HG02763 (cell line): ENCODE measurements around the gene GGT6.

ENCODE experiments used
- ATAC-seq: cut with Tn5 transposase; IDR thresholded peaks from one replicate; pipeline ENCODE4 v1.9.1; 2021; ENCODE audit warnings: mild to moderate bottlenecking, moderate library complexity; ENCODE audit not compliant: unreplicated experiment

Gene GGT6

GRCh38 chr17:4554997-4555799, 5.2 kb downstream of the GGT6 start, which contains the start of gene MYBBP1A:
TSS of gene MYBBP1A (minus strand) at chr17:4555384. CDS start at chr17:4555324, 60 bp downstream.
- ATAC-seq: peak; percentile 87

DNA sequence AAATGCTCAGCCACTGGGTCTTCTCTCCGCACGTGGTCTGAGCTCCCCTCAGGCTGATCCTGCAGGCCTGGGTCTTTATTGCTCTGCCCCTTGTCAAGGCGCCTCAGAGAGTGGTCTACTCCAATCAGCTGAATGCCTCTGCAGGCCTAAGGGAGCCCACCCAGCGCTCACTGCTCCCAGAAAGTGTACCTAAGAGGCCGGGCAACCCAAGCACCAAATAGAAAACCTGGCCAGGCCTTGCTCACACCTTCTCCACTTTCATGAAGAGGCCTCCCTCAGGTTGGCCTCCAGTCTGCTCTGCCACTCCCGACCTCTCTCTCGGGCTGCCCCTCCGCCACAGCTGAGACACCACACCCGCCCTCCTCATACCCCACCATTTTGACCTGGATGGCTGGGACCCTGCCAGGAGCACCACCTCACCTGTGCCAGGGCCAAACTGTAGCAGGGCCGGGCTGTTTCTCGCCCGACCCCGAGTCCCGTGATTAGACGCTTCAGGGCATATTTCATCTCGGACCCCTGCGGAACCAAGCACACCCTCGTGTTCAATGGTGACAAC, 5.9 kb downstream of the GGT6 start:
- ATAC-seq: no peak

DNA sequence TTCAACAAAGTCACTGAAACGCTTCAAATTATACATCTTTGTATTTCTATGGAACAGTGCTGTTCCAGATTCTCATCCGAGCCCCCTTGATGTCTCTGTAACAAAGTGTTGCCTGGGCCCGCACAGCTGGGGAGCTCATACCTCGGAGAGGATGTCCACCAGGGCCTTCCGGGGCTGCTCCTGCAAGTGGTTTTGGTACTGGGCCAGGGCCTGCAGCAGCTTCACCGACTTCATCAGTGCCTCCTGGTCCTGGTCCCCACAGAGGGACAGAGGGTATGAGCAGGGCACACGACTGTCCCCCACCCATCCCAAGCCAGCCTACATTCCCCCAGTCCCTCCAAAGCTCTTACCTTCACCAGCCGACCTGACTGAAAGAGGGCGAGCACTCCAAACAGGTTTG, 6.7 kb downstream of the GGT6 start:
- ATAC-seq: no peak

DNA sequence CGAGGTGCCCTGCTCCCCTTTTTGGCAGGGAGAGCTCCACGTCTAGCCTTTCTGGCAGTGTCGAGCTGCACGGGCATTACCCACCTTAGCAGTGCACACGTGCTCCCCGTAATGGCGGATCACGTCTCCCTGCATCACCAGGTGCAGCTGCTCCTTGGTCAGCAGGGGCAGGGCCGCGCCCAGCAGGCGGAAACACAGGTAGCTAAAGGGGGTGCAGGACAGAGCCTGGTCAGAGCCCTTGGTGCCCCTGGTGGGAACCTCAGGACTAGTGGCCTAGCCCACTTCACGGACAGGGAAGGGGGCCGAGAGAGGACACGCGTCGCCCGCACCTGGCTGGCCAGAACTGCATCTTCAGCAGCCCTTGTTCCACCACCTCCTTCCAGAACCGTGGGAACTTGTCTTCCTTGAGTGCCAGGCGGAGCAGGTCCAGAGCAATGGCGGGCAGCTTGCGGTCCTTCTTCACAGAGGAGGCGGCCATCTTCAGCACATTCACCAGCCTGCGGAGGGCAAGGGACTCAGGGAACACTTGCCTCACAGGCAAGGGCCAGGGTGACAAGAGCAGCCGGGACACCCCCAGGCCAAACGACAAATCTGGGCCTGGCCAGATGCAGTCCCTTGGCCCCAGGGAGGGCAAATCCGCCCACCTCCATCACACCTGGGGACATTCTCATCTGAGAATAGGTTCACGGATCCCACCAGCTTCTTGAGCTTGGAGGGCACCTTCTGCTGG, 8.4 kb downstream of the GGT6 start:
- no peak for ATAC-seq

DNA sequence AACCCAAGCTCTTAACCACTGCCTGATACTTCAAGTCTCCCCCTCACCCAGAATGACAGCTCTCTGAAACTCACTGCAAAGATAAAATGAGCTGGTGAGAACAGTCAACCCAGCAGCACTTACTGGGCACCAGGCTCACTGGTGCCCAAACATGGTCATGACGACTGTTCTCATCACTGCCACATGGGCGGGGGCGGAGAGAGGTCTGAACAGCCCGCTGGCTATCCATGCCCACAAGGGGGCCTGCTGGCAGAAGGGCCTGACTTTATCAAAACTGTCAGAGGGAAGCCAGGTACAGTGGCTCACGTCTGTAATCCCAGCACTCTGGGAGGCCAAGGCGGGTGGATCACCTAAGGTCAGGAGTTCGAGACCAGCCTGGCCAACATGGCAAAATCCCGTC, 9.2 kb downstream of the GGT6 start:
- ATAC-seq: no peak

DNA sequence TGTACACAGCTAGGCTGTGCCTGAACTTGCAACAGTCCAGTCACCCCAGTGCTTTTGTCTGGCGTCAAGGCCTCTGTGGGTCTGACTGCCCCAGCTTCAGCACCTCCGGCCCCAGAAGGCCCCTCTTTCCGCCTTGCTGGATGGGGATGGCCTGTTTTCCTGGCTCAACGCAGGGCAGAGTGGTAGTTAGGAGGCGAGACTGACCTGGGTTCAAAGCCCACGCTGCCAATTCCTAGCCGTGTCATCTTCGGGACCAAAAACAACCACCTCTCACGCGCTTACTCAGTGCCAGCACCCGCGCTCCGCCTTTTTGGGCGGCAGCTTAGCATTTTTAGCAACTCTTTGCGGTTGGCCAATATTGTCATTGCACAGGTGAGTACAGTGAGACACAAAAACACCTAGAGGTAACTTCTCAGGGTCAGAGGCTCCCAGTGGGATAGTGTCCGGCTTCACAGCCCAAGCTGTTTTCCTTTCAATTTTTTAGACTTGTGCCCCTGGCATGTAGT, 9.8 kb downstream of the GGT6 start:
- ATAC-seq: no peak

DNA sequence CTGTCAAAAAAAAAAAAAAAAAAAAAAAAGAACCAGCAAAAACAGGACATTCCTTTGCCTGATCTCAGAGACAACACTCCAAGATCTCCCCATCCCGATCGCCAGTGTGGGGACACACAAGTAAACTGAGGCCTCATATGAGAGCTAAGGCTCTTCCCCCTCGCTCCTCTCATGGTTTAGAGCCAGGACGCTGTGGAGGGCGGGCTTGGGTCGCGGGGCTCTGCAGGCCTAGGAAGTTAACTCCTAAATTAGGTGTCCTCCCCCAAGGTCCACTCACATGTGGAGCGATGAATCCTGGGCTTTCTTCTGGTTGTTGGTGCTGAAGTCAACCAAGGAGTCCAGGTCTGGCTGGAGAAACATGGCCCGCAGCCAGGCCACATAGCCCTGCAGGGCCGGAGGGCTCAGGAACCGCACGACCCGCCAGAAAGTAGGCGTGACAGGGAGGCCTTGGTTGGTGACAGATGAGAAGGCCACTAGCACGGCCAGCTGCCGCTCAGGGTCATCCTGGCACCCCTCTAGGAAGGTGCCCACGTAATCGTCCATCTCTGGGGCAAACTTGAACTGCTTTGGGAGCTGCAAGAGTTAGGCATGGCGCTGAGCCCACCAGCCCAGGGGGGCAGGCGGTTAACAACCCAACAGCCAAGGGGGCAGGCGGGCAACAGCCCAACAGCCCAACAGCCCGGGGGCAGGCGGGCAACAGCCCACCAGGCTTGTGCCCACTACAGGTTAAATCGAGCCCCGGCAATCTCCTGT, 10.4 kb downstream of the GGT6 start:
- no peak for ATAC-seq

DNA sequence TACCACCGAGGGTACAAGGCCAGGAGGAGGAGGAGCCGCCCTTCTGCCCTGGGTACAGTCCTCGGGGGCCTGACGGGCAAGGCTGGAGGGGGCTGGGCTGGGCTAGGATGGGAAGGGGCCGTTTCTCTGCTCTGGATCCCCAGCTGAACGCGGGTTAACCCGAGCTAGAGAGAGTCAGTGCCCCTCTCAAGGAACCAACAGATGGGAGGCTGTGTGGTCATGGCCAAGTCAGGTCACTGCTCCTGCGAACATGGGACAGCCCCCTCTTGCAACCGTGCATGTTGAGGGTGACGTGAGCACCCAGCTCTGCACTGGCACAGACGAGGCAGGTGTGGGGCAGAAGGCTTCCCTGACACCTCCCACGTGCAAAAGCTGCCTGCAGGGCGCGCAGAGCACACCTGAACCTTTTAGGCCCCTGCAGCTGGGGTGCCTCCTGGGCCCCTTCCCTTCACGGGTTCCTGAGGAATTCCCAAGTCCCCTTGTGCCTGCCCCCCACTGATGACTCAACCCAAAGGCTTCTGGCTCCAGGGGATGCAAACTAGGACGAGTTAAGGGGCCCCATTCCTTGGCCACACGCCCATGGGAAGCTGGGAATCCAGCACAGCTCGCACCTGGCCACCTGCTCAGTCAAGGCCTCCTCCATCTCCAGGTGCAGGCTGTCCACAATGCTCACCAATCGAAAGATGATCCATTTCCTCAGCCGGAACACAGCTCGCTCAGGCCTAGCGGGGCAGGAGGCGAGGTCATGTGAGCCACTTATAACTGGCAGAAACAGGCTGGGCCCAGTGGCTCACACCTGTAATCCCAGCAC, 11.5 kb downstream of the GGT6 start:
- ATAC-seq: no peak

DNA sequence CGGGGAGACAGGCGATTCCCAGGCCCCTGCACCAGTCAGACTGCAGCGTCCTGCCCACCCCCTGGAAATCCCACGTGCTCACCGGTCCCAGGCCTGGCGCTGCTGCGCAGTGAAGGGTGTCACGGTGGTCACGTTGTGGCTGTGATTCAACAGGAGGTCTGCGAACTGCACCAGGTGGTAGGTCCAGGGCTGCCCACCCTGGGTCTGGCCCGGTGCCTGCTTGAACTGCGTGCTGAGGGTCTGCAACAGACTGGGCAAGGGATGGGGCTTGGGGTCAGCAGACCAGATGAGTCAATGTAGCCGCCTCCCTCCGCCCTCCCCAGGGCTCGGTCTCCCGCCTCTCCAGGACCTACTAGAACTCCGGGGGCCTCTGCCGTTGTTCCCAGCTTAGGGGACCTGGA, 12.3 kb downstream of the GGT6 start:
- ATAC-seq: no peak

GRCh38 chr17:4547118-4547906, 13.1 kb downstream of the GGT6 start:
- no peak for ATAC-seq

- ATAC-seq: no peak
Observed at GRCh38 chr17:4545217-4545951, 15.0 kb downstream of the GGT6 start.

- ATAC-seq: no peak
Observed at GRCh38 chr17:4544951-4545216, 15.5 kb downstream of the GGT6 start.

DNA sequence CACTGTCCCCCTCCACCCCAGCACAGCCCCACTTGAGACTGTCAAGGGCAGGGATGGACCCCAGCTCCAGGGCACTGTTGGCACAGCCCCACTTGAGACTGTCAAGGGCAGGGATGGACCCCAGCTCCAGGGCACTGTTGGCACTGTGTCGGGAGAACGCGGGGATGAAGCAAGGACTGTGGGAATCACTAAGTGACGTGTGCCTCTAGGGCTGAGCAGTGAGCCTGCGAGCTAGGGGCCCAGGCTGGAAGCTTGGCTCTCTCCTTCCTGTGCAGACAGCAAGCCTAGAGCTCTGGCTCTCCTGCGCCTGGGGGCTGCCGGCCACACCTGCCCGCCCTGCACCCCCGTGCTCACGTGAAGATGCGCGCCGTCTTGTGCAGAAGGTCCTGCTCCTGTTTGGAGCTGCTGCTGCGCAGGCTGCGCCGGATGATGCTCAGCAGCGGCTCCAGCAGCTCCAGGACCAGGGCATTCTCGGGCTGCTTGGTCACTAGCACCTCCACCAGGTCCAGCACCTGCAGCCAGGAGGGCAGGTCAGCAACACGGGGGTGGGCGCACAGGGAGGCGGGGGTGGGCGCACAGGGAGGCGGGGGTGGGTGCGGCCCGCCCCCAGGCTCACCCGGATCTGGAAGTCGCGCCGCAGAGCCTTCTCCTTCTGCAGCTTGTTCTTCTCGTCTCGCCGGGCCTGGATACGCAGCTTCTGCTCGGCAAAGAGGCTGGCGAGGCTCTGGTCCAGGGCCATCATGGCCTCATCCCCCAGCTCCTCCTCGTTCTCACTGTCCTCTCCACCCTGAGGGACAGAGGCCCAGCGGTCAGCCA, 16.0 kb downstream of the GGT6 start:
- ATAC-seq: no peak

- no peak for ATAC-seq
Observed at GRCh38 chr17:4543557-4544026, 16.8 kb downstream of the GGT6 start.

DNA sequence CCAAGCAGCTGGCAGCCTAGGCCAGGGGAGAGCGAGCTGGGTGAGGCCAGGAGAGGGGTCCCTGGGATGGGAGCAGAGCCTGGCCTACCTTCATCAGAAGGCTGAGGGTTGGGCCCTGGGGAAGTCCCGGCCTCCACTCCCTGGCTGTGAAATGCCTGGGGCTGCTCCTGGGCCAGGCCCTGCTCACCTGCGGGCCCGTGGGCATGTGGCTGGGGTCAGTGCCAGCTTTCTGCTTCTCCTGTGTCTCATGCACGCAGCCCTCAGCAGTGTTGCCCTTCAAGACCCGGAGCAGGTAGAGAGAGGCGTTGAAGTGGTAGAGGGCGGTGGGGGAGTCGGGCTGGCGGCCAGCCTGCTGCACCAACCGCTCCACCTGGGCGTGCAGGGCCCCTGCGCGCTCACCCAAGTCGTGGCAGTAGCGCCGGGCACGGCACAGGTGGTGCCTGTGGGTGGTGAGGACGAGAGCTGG, 17.6 kb downstream of the GGT6 start:
- no peak for ATAC-seq

DNA sequence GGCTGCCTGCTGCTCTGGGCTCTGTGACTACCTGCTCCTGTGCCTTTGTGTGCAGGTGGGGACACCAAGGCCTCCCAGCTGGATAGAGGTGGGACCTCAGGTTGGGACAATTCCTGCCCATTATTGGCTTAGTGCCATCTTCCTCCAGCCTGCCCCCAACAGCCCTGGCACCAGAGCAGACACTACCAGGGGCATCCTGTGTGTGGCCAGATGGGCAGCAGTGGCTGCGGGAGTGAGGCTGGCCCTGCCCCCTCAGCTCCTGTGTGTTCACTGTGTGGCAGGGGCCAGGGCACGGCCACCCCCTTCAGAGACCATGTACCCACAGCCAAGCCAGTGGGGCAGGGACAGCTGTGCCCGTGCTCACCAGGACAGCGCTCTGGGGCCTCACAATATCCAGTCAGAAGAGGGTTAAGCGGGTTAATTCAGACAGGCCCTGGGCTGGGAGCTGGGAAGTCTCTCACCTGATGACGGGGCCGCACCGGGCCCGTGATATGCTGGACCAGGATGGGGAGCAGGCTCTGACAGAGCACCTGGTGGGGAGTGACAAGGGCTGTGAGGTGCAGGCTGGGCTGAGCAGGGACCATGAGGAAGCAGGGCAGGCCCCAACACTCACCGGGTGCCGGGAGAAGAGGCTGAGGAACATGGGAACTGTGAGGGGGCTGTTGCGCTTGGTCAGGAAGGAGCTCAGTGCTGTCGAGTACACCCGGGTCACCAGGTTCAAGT, 18.2 kb downstream of the GGT6 start:
- no peak for ATAC-seq

GRCh38 chr17:4541328-4542002, 18.9 kb downstream of the GGT6 start:
- no peak for ATAC-seq
